NCI-H187 (cell line): Measurements from ENCODE around the gene FILIP1L.
"Not testable (repeated sequence)": the region's sequence is repeated elsewhere in the genome, so short reads cannot be mapped to it uniquely, and the experiment has no call there.

Experiments used
- DNase-seq, 2 experiments: peaks; one replicate each; lab custom pipeline; 2025; lab: John Stamatoyannopoulos, UW

FILIP1L gene

DNA sequence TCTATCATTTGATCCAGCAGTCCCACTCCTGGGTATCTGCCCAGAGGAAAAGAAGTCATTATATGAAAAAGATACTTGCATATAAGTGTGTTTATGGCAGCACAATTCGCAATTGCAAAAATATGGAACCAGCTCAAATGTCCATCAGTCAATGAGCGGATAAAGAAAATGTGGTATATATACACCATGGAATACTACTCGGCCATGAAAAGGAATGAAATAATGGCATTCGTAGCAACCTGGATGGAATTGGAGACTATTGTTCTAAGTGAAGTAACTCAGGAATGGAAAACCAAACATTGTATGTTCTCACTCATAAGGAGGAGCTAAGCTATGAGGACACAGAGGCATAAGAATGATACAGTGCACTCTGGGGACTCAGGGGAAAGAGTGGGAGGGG lies 272.4 kb downstream of the FILIP1L start:
- DNase-seq = not testable (repeated sequence)

DNA sequence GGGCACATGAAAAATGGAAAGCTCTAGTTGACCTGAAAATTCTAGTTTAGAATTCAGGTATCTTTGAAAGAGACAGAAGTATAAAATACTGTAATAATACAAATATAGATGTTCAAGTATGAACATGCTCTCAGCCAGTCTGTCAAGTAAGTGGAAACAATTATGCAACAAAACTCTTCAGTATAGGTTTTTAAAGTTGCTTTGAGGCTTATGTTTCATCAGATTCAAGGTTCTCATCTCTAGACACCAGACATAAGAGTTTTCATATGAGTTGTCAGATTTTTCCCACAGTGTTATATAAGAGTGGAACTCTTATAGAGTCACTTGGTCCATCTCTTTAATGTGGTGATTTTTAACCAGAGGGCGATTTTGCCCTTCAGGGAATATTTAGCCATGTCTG lies 274.7 kb downstream of the FILIP1L start:
- DNase-seq = no peak

GRCh38 chr3:99838755-99839154 lies 275.5 kb downstream of the FILIP1L start:
- DNase-seq = no peak

GRCh38 chr3:99837715-99838114 lies 276.6 kb downstream of the FILIP1L start:
- DNase-seq = no peak

DNA sequence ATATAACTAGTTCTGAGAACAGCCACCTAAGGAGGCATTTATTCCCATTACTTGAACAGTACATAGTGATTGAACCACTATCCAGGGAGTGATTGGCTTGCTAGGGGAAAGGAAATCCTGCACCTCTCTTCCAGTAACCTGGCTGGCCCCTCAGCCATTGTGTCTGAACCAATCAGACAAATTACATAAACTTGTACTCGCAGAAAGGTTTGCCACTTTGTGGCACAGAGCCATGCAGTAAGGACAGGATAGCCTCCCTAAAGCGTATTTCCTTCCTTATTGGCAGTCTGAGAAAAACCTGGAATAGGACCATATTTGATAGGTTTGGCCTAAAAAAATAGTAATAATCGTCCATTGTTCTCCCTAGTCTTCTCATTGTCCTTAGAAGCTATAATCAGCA lies 277.6 kb downstream of the FILIP1L start:
- no peak for DNase-seq

- DNase-seq = no peak
These were observed 279.9 kb downstream of the FILIP1L start for GRCh38 chr3:99834211-99834957.

- no peak for DNase-seq
These were observed 280.6 kb downstream of the FILIP1L start for GRCh38 chr3:99833617-99834205.

DNA sequence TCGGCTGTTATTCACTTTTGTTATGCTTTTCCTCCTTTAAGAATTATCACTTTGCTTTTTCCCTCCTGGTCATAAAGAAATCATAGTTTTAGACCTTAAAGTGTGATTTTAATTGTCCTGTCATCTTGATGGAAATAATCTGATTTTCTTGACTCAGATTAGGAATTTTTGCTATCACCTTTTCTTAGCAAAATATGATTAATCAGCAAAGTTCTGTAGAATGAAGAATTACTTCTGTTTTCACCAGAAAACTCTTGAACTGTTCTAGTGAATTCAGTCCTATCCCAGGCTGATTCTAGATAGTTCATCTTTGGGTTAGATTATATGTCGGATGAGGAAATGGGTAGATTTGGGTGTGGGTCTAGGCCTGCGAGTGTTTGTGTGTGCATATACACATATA lies 284.5 kb downstream of the FILIP1L start:
- no peak for DNase-seq

- DNase-seq = no peak
These were observed 289.2 kb downstream of the FILIP1L start for GRCh38 chr3:99825004-99825640.

DNA sequence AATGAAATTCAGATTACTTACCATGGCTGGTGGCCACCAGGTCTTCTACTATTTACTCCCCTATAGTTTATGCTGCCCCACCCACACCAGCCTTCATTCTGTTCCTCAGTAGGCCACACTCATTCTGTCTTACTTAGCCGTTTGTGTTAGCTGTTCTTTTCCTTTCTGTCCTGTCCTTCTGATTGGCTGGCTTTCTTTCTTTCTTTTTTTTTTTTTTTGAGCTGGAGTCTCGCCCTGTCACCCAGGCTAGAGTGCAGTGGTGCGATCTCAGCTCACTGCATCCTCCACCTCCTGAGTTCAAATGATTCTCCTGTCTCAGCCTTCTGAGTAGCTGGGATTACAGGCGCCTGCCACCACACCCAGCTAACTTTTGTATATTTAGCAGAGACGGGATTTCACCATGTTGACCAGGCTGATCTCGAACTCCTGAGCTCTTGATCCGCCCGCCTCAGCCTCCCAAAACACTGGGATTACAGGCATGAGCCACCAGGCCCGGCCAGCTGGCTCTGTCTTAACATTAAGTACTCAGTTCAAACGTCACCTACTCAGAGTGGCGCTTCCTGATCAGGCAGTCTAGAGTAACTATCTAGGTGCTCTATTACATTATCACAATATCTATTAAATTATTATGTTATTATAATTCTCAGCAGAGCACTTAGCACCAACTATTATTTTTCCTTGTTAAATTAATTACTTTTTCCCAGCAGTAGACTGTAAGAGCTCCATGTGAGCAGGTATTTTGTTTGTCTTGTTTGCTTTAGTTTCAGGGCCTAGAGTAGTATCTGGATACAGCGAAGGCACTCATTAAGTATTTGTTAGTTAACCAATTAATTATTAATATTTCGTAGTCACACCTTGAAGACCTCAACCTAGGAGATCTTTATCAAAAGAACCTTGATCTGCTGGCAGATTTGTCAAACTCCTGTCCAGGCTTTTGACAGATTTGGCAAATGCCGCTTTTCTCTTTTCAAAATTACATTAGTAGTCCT lies 290.3 kb downstream of the FILIP1L start:
- no peak for DNase-seq

- DNase-seq = no peak
These were observed 295.5 kb downstream of the FILIP1L start for GRCh38 chr3:99818818-99819217.

DNA sequence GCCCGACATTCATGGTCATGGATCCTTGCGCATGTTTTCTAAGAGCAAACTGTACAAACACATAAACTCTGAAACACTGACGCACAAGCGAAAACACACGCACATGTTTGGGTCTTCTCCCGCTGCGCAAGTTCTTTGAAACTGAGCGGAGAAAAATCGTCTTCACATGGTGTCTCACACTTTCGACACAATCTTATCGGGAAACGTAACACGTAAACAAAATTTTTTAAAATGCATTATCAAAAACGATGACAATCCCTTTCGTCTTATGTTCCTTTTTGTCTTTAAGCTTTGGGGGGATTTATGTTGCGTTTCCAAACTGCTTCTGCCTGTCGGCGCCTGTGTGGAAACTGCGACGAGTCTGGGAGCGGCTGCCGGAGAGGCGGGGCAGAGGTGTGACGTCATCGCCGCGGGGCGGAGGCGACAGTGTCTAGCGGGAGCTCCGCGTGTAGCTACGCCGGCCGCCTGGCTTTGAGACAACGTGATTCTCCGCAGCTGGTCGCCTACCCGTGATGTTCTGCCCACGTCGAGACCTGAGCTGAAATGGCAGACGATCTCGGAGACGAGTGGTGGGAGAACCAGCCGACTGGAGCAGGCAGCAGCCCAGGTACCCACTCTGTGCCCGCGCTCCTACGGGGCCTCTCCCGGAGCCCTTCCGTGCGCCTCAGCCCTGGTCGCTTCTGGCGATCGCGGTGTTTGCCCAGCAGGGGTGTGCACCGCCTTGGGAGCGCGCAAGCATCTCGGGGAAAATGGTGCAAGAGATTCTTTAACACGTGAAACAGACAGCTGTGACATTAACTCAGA lies 296.7 kb downstream of the FILIP1L start, which contains the start of gene CMSS1:
Gene CMSS1, plus strand, starts transcription at position 426 of the 804 bp plus-strand sequence.
- peak; percentile 56 to 93 for DNase-seq

GRCh38 chr3:99817047-99817436 lies 297.3 kb downstream of the FILIP1L start:
- no peak for DNase-seq

DNA sequence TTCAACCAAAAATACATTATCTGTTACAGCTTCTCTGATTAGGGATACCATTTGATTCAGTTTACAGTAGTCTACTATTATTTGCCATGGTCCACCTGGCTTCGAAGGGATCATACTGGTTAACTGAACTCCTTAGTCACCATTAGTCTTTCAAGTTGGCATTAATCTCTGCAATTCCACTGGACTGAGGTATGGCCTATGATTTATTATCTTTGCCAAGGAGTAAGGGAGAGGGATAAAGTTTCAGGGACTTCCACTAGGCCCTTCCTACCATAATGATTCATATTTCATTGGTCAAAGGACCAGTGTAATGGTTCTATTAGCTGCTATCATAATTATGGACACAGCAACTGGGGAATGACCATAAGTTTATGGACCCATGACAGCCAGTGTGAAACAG lies 303.9 kb downstream of the FILIP1L start:
- no peak for DNase-seq

DNA sequence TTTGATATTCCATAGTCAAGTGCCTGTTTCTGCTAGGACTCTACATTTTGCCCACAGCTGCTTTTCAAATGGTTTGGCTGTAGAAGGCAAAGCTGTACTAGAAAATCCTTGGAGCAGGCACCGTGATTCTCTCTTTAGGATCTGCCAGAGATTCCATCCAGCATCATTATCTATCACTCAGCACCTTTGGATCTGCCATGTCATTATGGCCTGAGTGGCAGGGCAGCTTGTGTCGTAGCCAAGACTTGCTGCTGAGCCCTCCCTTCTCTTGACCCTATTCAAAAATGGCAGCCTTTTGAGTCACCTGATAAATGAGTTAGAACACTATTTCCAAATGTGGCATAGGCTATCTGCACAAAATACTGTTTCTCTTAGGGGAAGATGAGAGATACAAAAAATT lies 304.7 kb downstream of the FILIP1L start:
- DNase-seq = no peak

GRCh38 chr3:99808163-99808794 lies 306.0 kb downstream of the FILIP1L start:
- no peak for DNase-seq

DNA sequence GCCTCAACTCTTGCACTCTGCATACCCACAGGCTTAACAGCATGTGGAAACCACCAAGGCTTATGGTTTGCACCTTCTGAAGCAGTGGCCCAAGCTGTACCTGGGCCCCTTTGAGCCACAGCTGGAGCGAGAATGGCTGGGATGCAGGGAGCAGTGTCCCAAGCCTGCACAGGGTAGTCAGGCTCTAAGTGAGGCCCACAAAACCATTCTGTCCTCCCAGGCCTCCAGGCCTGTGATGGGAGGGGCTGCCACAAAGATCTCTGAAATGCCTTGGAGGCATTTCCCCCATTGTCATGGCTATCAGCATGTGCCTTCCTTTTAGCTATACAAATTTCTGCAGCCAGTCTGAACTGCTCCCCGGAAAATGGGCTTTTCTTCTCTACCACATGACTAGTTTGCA lies 309.1 kb downstream of the FILIP1L start:
- DNase-seq = no peak

DNA sequence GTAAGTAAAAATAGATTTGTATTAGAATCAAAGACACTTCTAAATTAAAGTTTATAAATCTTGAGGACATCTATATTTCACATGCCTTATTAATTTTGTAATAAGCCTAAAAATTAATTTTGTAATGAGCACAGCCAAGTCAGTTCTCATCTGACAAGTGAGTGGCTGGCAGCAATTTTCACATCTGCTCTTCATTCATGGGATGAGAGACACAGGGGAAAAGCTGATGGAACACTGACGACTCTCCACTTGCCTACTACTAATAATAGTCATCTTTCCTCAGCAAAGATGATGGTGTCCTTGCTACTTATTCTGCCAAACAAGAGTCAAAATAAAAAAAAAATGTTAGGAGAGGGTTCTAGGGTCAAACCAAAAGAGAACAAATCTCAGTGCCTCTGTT lies 311.0 kb downstream of the FILIP1L start:
- no peak for DNase-seq

GRCh38 chr3:99799422-99799821 lies 314.9 kb downstream of the FILIP1L start:
- no peak for DNase-seq

GRCh38 chr3:99795573-99795972 lies 318.7 kb downstream of the FILIP1L start:
- no peak for DNase-seq

- DNase-seq = no peak
These were observed 319.8 kb downstream of the FILIP1L start for GRCh38 chr3:99794485-99794884.
